ENCODE results near the gene RNF168. TPM values are rescaled to one million over a fixed set of nuclear protein-coding genes. Genes with fewer than 3 reads are reported as not detected.

RNF168 gene
- total RNA-seq, 4 donors from 2014 or later: 23.1 to 31.3 (median 29.0) TPM

- TF ChIP-seq CTCF (IDR thresholded peaks at IDR 0.05; ENCODE audit: low read depth): no peak
Measured at GRCh38 chr3:196498297-196498696, 5.3 kb downstream of the RNF168 start.

DNA sequence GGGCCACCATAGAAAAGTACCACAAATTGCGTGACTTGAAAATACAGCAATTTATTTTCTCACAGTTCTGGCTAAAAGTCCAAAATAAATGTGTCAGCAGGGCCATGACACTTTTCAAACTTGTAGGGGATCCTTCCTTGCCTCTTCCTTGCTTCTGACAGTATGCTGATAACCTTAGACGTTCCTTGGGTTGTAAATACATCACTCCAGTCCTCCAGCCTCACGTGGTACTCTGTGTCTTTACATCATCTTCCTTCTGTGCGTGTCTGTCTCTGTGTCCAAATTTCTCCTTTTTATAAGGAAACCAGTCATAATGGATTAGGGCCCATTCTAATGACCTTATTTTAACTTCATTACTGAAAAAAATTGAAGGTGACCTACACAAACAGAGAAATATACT, 7.4 kb downstream of the RNF168 start:
- TF ChIP-seq CTCF (IDR thresholded peaks at IDR 0.05; ENCODE audit: low read depth): no peak

DNA sequence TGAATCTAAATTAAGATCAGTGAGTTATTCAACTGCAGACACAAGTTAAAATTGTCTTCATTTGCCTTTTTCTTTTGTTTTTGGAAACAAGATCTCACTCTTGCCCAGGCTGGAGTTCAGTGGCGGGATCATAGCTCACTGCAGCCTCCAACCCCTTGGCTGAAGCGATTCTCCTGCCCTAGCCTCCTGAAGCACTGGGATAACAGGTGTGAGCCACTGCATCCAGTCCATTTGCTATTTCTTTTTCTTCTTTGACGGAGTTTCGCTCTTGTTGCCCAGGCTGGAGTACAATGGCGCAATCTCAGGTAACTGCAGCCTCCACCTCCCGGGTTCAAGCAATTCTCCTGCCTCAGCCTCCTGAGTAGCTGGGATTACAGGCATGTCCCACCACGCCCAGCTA, 10.3 kb downstream of the RNF168 start:
- no peak for TF ChIP-seq CTCF (IDR thresholded peaks at IDR 0.05; ENCODE audit: low read depth)

DNA sequence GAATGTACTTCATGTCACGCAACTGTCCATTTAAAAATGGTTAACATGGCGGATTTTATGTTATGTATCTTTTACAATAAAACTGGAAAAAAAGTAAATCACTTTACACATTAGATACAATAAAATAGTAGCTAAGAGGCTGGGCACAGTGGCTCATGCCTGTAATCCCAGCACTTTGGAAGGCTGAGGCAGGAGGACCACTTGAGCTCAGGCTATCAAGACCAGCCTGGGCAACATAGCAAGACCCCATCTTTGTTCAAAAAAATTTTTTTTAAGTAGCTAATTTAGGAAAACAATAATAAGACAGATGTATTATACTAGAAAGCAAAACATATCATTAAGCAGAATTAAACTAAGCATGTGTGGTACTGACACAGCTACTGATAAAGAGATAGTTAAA, 11.5 kb downstream of the RNF168 start:
- TF ChIP-seq CTCF (IDR thresholded peaks at IDR 0.05; ENCODE audit: low read depth): no peak

DNA sequence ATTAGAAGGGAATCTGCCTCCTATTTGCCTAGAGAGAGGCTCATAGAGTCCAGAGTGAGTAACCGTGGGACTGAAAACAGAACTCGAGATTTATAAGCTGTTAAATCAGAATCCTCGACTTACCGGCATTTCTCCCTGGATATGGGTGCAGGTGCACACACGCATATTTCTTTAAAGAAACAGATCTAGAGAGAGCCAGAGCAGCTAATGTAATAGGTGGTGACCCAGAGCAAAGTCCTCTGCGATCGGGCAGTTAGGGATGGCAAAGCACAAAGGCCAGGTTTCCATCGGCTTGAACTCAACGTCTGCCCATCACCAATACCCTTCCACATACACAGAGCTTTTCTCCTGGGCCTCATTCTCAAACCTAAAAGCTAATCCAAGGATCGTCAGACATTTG, 13.8 kb downstream of the RNF168 start:
- TF ChIP-seq CTCF (IDR thresholded peaks at IDR 0.05; ENCODE audit: low read depth): no peak

- TF ChIP-seq CTCF (IDR thresholded peaks at IDR 0.05; ENCODE audit: low read depth): no peak
Measured at GRCh38 chr3:196486263-196486662, 17.3 kb downstream of the RNF168 start.

DNA sequence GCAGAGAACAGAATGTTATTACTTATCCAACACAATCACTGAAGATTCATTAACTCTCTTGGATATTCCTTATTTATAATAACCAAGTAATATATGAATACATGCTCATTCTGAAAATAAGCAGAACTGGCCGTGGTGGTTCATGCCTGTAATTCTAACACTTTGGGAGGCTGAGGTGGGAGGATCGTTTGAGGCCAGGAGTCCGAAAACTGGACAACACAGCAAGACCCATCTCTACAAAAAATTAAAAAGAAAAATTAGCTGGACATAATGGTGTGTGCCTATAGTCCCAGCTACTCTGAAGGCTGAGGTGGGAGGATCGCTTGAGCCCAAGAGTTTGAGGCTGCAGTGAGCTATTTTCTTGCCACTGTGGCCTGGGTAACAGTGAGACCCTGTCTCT, 25.9 kb downstream of the RNF168 start:
- TF ChIP-seq CTCF (IDR thresholded peaks at IDR 0.05; ENCODE audit: low read depth): no peak

Measured in subcutaneous adipose tissue (tissue), 4 donors.